ENCODE measurements around the gene CTDSPL2.
"Not testable (repeated sequence)": the region's sequence is repeated elsewhere in the genome, so short reads cannot be mapped to it uniquely, and the experiment has no call there.

DNA sequence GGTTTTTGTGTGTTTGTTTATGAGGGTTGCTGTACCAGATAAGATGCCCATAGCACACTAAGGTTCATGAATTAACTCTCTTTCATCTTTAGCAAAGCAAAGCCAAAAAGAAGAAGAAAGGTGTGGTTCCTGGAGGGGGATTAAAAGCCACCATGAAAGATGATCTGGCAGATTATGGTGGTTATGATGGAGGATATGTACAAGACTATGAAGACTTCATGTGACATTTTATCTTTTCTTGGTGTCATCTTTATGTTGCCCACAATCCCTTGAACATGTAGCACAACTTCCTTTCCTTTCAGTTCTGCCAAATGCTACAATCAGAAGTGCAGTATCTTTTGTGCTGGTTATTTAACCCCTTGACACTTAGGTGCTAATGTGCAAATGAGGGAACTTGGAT is 133.5 kb downstream of the CTDSPL2 start:
- TF ChIP-seq, protein P1, sequence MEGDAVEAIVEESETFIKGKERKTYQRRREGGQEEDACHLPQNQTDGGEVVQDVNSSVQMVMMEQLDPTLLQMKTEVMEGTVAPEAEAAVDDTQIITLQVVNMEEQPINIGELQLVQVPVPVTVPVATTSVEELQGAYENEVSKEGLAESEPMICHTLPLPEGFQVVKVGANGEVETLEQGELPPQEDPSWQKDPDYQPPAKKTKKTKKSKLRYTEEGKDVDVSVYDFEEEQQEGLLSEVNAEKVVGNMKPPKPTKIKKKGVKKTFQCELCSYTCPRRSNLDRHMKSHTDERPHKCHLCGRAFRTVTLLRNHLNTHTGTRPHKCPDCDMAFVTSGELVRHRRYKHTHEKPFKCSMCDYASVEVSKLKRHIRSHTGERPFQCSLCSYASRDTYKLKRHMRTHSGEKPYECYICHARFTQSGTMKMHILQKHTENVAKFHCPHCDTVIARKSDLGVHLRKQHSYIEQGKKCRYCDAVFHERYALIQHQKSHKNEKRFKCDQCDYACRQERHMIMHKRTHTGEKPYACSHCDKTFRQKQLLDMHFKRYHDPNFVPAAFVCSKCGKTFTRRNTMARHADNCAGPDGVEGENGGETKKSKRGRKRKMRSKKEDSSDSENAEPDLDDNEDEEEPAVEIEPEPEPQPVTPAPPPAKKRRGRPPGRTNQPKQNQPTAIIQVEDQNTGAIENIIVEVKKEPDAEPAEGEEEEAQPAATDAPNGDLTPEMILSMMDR (IDR thresholded peaks at IDR 0.05 in 8 of 11, conservative IDR thresholded peaks at IDR 0.05 in 3 of 11), result not testable (repeated sequence)
- not testable (repeated sequence) for TF ChIP-seq POLR2AphosphoS5 (IDR thresholded peaks at IDR 0.05)
